Transverse colon (tissue), 4 donors: Measurements from ENCODE around the gene PFN2. TPM values are rescaled to one million over a fixed set of nuclear protein-coding genes. Genes with fewer than 3 reads are reported as not detected.
A peak's percentile ranks its signal among the peaks of the same experiment; 100 is the strongest.
"Not testable (repeated sequence)": the region's sequence is repeated elsewhere in the genome, so short reads cannot be mapped to it uniquely, and the experiment has no call there.

Experiments used
- DNase-seq: peaks from one replicate; pipeline ENCODE4 v3.0.0-alpha.2; 2019
- H3K27ac ChIP-seq, 4 donors: fragments of 200-600 bp; sonication (generic); 2 replicates each; pipeline ENCODE4 v1.5.1; 2016 to 2018; ENCODE audit warnings: inconsistent platforms in 4 of 4
- H3K27me3 ChIP-seq: fragments of 200-600 bp; sonication (generic); 2 replicates; pipeline ENCODE4 v1.5.1; 2017; ENCODE audit warnings: inconsistent platforms
- H3K36me3 ChIP-seq, 4 donors: fragments of 200-600 bp; sonication (generic); 2 replicates each; pipeline ENCODE4 v1.5.1; 2017 to 2019; ENCODE audit warnings: inconsistent platforms in 4 of 4
- H3K4me1 ChIP-seq, 4 donors: fragments of 200-600 bp; sonication (generic); 2 replicates each; pipeline ENCODE4 v1.5.1; 2017 to 2020; ENCODE audit warnings: inconsistent platforms in 4 of 4
- H3K4me3 ChIP-seq, 4 donors: fragments of 200-600 bp; sonication (generic); 1 replicate in 1 of 4; 2 replicates in 3 of 4; pipeline versions ENCODE4 v1.5.1 to v1.6.1; 2017 to 2019; ENCODE audit warnings: inconsistent platforms in 4 of 4
- H3K9me3 ChIP-seq, 2 donors: fragments of 200-600 bp; sonication (generic); 2 replicates each; pipeline ENCODE4 v1.5.1; 2017 to 2019; ENCODE audit warnings: inconsistent platforms in 2 of 2
- CTCF ChIP-seq, 5 experiments: fragments of 200-600 bp in 3 of 5; fragments of 450-650 bp in 2 of 5; sonication (generic) in 3 of 5; IDR thresholded peaks; 1 replicate in 2 of 5; 2 replicates in 3 of 5; pipeline ENCODE4 v1.5.1; 2016 to 2017; ENCODE audit warnings: antibody characterized with exemption in 5 of 5, inconsistent platforms in 3 of 5, mild to moderate bottlenecking in 2 of 5, moderate library complexity in 1 of 5
- EP300 ChIP-seq: sonication (generic); formaldehyde crosslinking; IDR thresholded peaks from one replicate; pipeline ENCODE4 v1.6.1; 2017; ENCODE audit warnings: antibody characterized with exemption, low read depth
- POLR2A ChIP-seq: fragments of 450-650 bp; IDR thresholded peaks from one replicate; pipeline ENCODE4 v1.6.1; 2016; ENCODE audit warnings: antibody characterized with exemption, mild to moderate bottlenecking, moderate library complexity
- POLR2AphosphoS5 ChIP-seq, 3 donors: sonication (generic); formaldehyde crosslinking; IDR thresholded peaks; one replicate each; pipeline ENCODE4 v1.6.1; 2016; ENCODE audit warnings: antibody characterized with exemption in 3 of 3
- WGBS, 2 donors: methylation state at CpG; one replicate each; pipeline ENCODE4 v1.1.5; 2018; ENCODE audit warnings: low coverage in 1 of 2; 5-methylcytosine and 5-hydroxymethylcytosine counted together
- in situ Hi-C, 4 donors: fragments of 200-750 bp; cut with MboI; loops; one replicate each; pipeline versions ENCODE4 v1.15.0 to v1.15.1; 2017; ENCODE audit warnings: low sequenced_read_pairs in 3 of 4, low pct_ligation_motif_present in 1 of 4, low pct_unique_long_range_greater_than_20kb in 1 of 4
- intact Hi-C: fragments of 100-400 bp; cut with DNase I; formaldehyde crosslinking; loops from one replicate; pipeline ENCODE4 v1.15.1; 2023; ENCODE audit warnings: low total_unique reads
- total RNA-seq, 4 donors: library from RNA; depleted of rRNA; stranded (reverse); fragments of >200 nt; gene quantifications; one replicate each; pipeline ENCODE4 v1.1.0, GENCODE V29; 2016

The PFN2 gene
- total RNA-seq, 4 donors from 2014 or later, result 14.1 to 49.1 (median 42.6) TPM

GRCh38 chr3:149942409-149942808 lies 28.3 kb downstream of the PFN2 start:
- DNase-seq, result no peak
- TF ChIP-seq POLR2AphosphoS5 (IDR thresholded peaks at IDR 0.05), result no peak
- TF ChIP-seq CTCF (IDR thresholded peaks at IDR 0.05), result no peak
- no peak for TF ChIP-seq POLR2A
- TF ChIP-seq EP300, result no peak
- Histone ChIP-seq H3K27me3 (no peaks in the 10 kb centered on the region), H3K36me3 (no peaks in the 10 kb centered on the region), H3K9me3 (no peaks in the 10 kb centered on the region), H3K27ac (no peak overlapping the region), H3K4me3 (no peak overlapping the region), H3K4me1 (no peaks in the 10 kb centered on the region)
- in situ Hi-C loops, result no loop called here
- intact Hi-C loops, result no loop called here

GRCh38 chr3:149941946-149942345 lies 28.7 kb downstream of the PFN2 start:
- intact Hi-C loops (no loop called here), in situ Hi-C loops (no loop called here)
- 95 to 100% methylated on average over 1 of the region's 1 CpG for WGBS, 2 donors
- Histone ChIP-seq H3K4me3 (no peak overlapping the region), H3K36me3 (no peaks in the 10 kb centered on the region), H3K4me1 (peaks cover 0 to 2% (median under 1%) of the 10 kb centered on the region in 4 donors), H3K27me3 (no peaks in the 10 kb centered on the region), H3K9me3 (no peaks in the 10 kb centered on the region), H3K27ac (no peak overlapping the region)
- no peak for DNase-seq
- TF ChIP-seq EP300 (no peak), POLR2A (no peak), POLR2AphosphoS5 (IDR thresholded peaks at IDR 0.05) (no peak), CTCF (IDR thresholded peaks at IDR 0.05) (no peak)

- 90 to 96% methylated on average over 2 of the region's 2 CpGs for WGBS, 2 donors
- DNase-seq, result no peak
- no peak overlapping the region for H3K27ac ChIP-seq
- in situ Hi-C loops (no loop called here), intact Hi-C loops (no loop called here)
- peaks cover 0 to 6% (median 2%) of the 10 kb centered on the region in 4 donors for H3K4me1 ChIP-seq
- H3K27me3 ChIP-seq, result no peaks in the 10 kb centered on the region
- TF ChIP-seq EP300 (no peak), POLR2A (no peak), CTCF (IDR thresholded peaks at IDR 0.05) (no peak), POLR2AphosphoS5 (IDR thresholded peaks at IDR 0.05) (no peak)
- no peaks in the 10 kb centered on the region for H3K36me3 ChIP-seq
- H3K9me3 ChIP-seq, result no peaks in the 10 kb centered on the region
- H3K4me3 ChIP-seq, result no peak overlapping the region
Measured at GRCh38 chr3:149941186-149941585, 29.5 kb downstream of the PFN2 start.

- 93% methylated on average over 3 of the region's 3 CpGs for WGBS, 2 donors
- in situ Hi-C loops, result not testable (repeated sequence)
Measured at GRCh38 chr3:149938392-149939055, 32.2 kb downstream of the PFN2 start.

GRCh38 chr3:149936812-149937230 lies 33.9 kb downstream of the PFN2 start:
- H3K4me1 ChIP-seq, result peaks cover 0 to 19% (median 8%) of the 10 kb centered on the region in 4 donors
- no peak overlapping the region for H3K27ac ChIP-seq
- in situ Hi-C loops, result no loop called here
- TF ChIP-seq POLR2A (no peak), CTCF (IDR thresholded peaks at IDR 0.05) (peak; percentile 61 to 74 (median 66))
- no peaks in the 10 kb centered on the region for H3K9me3 ChIP-seq
- WGBS, 2 donors, result 0 to 19% methylated on average over 1 to 7 of the region's 7 CpGs
- H3K27me3 ChIP-seq, result no peaks in the 10 kb centered on the region
- intact Hi-C loops, result no loop called here
- DNase-seq, result peak; percentile 29
- H3K36me3 ChIP-seq, result no peaks in the 10 kb centered on the region
- no peak overlapping the region for H3K4me3 ChIP-seq

More at GRCh38 chr3:149938392-149939055, 32.2 kb downstream of the PFN2 start:
- intact Hi-C loops, H3K9me3 ChIP-seq, H3K4me3 ChIP-seq, H3K27me3 ChIP-seq, H3K27ac ChIP-seq, DNase-seq, H3K36me3 ChIP-seq: not testable (repeated sequence)
- H3K4me1 ChIP-seq, result peaks cover 0 to 19% (median 8%) of the 10 kb centered on the region in 4 donors
